Measurements from ENCODE around the gene GSX2.

DNA sequence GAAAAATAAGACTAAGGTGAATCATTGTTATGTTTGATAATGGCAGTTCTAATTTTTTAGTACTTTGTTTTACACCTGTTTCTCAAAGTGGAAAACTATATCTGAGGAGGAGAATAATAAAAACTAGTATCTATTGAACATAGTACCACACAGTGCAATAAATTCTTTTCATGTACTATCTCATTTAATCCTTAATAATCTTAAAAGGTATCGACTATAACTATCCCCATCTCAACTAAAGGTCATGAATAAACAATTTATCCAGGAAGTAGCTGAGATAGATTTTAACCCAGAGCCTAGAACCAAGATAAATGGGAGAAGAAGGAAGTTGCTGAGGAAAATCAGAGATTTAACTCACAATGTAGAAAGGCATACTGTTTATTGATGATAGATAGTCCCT, 38.1 kb upstream of the GSX2 start:
- TF ChIP-seq RARB (CRISPR knock-in tag; IDR thresholded peaks at IDR 0.05) (no peak), ZFP3 (CRISPR knock-in tag; IDR thresholded peaks at IDR 0.05) (no peak)

All from SK-N-SH treated with all-trans-retinoic acid at 6 μM for 48 hours (cell line).